ENCODE data around the gene GMDS.

GRCh38 chr6:1738558-1739081 is 506.8 kb downstream of the GMDS start:
- TF ChIP-seq IKZF5 (CRISPR knock-in tag; IDR thresholded peaks at IDR 0.05) = no peak
- TF ChIP-seq CEBPZ (IDR thresholded peaks at IDR 0.05; ENCODE audit: low read length) = no peak
- no peak for TF ChIP-seq HIVEP1 (CRISPR knock-in tag; IDR thresholded peaks at IDR 0.05)
- TF ChIP-seq ZNF343 (CRISPR knock-in tag; IDR thresholded peaks at IDR 0.05) = no peak
- no peak for TF ChIP-seq TGIF2 (CRISPR knock-in tag; IDR thresholded peaks at IDR 0.05)
- no peak for TF ChIP-seq HNRNPK (IDR thresholded peaks at IDR 0.05; ENCODE audit: low read depth, low read length, poor library complexity, severe bottlenecking)
- TF ChIP-seq POLR2A (IDR thresholded peaks at IDR 0.05; ENCODE audit: insufficient read depth in 1 of 2, low read depth in 2 of 2, low read length in 2 of 2) = no peak
- TF ChIP-seq HNRNPH1 (optimal IDR thresholded peaks at IDR 0.05; ENCODE audit: low read depth, low read length) = no peak
- no peak for TF ChIP-seq ATF7-NPFF (CRISPR knock-in tag; IDR thresholded peaks at IDR 0.05; ENCODE audit: low read depth)
- no peak for TF ChIP-seq EED (CRISPR knock-in tag; IDR thresholded peaks at IDR 0.05)
- no peak for TF ChIP-seq CTCF (CRISPR knock-in tag; IDR thresholded peaks at IDR 0.05)
- no peak for TF ChIP-seq EZH2 (conservative IDR thresholded peaks at IDR 0.05; ENCODE audit: low read depth, low read length)
